ENCODE data around the gene CSTPP1. TPM values are rescaled to one million over a fixed set of nuclear protein-coding genes. Genes with fewer than 3 reads are reported as not detected.

CSTPP1 gene
- total RNA-seq, 2 experiments from 2014 or later = 12.8 to 14.4 TPM

DNA sequence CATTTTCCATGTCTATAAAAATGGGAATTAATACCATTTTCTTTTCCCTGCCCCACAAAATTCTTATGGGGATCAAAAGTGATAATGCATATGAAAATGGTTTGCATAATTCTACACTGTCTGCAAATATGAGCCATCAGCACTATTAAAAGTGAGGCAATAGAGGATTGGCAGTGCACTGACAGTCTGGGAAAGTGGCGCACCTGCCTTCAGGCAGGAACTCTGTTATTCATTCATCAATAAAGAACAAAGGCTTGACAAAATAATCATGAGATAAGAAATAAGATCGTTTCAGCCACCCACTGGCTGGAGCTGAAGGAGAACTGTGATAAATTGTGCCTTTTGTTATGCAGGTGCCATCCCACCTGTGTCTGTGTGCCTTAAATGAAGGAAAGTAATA, 190.7 kb downstream of the CSTPP1 start:
- DNase-seq = no peak
- no peaks in the 10 kb centered on the region for H3K9me3 Mint-ChIP-seq
- no peak overlapping the region for H3K4me3 Mint-ChIP-seq
- ChIA-PET CTCF (interaction anchor here (1.1 kb wide), 1 partner anchor 26 kb away, joined by 3 read pairs; no protein-coding TSS in a partner anchor), POLR2A (interaction anchor here (1.0 kb wide), 1 partner anchor 51 kb away, joined by 3 read pairs; no protein-coding TSS in a partner anchor)
- no peaks in the 10 kb centered on the region for H3K36me3 Mint-ChIP-seq (ENCODE audit: low read depth)
- no peaks in the 10 kb centered on the region for H3K4me1 Mint-ChIP-seq (ENCODE audit: low read depth)
- TF ChIP-seq, protein P1, sequence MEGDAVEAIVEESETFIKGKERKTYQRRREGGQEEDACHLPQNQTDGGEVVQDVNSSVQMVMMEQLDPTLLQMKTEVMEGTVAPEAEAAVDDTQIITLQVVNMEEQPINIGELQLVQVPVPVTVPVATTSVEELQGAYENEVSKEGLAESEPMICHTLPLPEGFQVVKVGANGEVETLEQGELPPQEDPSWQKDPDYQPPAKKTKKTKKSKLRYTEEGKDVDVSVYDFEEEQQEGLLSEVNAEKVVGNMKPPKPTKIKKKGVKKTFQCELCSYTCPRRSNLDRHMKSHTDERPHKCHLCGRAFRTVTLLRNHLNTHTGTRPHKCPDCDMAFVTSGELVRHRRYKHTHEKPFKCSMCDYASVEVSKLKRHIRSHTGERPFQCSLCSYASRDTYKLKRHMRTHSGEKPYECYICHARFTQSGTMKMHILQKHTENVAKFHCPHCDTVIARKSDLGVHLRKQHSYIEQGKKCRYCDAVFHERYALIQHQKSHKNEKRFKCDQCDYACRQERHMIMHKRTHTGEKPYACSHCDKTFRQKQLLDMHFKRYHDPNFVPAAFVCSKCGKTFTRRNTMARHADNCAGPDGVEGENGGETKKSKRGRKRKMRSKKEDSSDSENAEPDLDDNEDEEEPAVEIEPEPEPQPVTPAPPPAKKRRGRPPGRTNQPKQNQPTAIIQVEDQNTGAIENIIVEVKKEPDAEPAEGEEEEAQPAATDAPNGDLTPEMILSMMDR (IDR thresholded peaks at IDR 0.05) = no peak
- no peak for ATAC-seq
- intact Hi-C loops (cut with micrococcal nuclease) = no loop called here
- no peaks in the 10 kb centered on the region for H3K27me3 Mint-ChIP-seq
- H3K27ac Mint-ChIP-seq = no peak overlapping the region

- ATAC-seq (no peak), DNase-seq (no peak)
- TF ChIP-seq, protein P1 (IDR thresholded peaks at IDR 0.05) = no peak
- Mint-ChIP-seq H3K27ac (no peak overlapping the region), H3K9me3 (no peaks in the 10 kb centered on the region), H3K36me3 (ENCODE audit: low read depth) (no peaks in the 10 kb centered on the region), H3K27me3 (no peaks in the 10 kb centered on the region), H3K4me1 (ENCODE audit: low read depth) (no peaks in the 10 kb centered on the region), H3K4me3 (no peak overlapping the region)
- ChIA-PET POLR2A (no interaction called here), CTCF (interaction anchor here (0.6 to 2.0 kb wide), 2 partner anchors 23 to 221 kb away, joined by 5 to 13 read pairs; no protein-coding TSS in a partner anchor)
- intact Hi-C loops (cut with micrococcal nuclease) = no loop called here
Observed at GRCh38 chr11:47130543-47130942, 194.0 kb downstream of the CSTPP1 start.

- Mint-ChIP-seq H3K27me3 (no peaks in the 10 kb centered on the region), H3K27ac (no peak overlapping the region), H3K9me3 (no peaks in the 10 kb centered on the region), H3K36me3 (ENCODE audit: low read depth) (no peaks in the 10 kb centered on the region), H3K4me3 (no peak overlapping the region), H3K4me1 (ENCODE audit: low read depth) (no peaks in the 10 kb centered on the region)
- DNase-seq = no peak
- CTCF ChIA-PET = interaction anchor here (0.6 to 2.0 kb wide), 4 partner anchors 22 to 222 kb away, joined by 3 to 13 read pairs (median 4); no protein-coding TSS in a partner anchor
- intact Hi-C loops (cut with micrococcal nuclease) = no loop called here
- POLR2A ChIA-PET = no interaction called here
- no peak for ATAC-seq
- TF ChIP-seq, protein P1 (IDR thresholded peaks at IDR 0.05) = no peak
Observed at GRCh38 chr11:47131136-47131535, 194.6 kb downstream of the CSTPP1 start.

GRCh38 chr11:47132490-47132889, 195.9 kb downstream of the CSTPP1 start:
- ChIA-PET CTCF (interaction anchor here (2.0 to 2.4 kb wide), 2 partner anchors 21 kb away, joined by 12 to 13 read pairs; no protein-coding TSS in a partner anchor), POLR2A (interaction anchor here (0.6 to 0.8 kb wide), 2 partner anchors 72 to 131 kb away, joined by 3 to 4 read pairs; no protein-coding TSS in a partner anchor)
- intact Hi-C loops (cut with micrococcal nuclease) = no loop called here
- Mint-ChIP-seq H3K4me1 (ENCODE audit: low read depth) (no peaks in the 10 kb centered on the region), H3K4me3 (no peak overlapping the region), H3K27ac (no peak overlapping the region), H3K9me3 (no peaks in the 10 kb centered on the region), H3K27me3 (no peaks in the 10 kb centered on the region), H3K36me3 (ENCODE audit: low read depth) (no peaks in the 10 kb centered on the region)
- DNase-seq = no peak
- TF ChIP-seq, protein P1 (IDR thresholded peaks at IDR 0.05) = no peak
- ATAC-seq = no peak

- H3K4me3 Mint-ChIP-seq = no peak overlapping the region
- H3K4me1 Mint-ChIP-seq (ENCODE audit: low read depth) = no peaks in the 10 kb centered on the region
Observed at GRCh38 chr11:47132981-47133380, 196.4 kb downstream of the CSTPP1 start.

More at GRCh38 chr11:47132981-47133380, 196.4 kb downstream of the CSTPP1 start:
- TF ChIP-seq, protein P1 (IDR thresholded peaks at IDR 0.05) = no peak
- Mint-ChIP-seq H3K27me3 (no peaks in the 10 kb centered on the region), H3K27ac (no peak overlapping the region), H3K36me3 (ENCODE audit: low read depth) (no peaks in the 10 kb centered on the region), H3K9me3 (no peaks in the 10 kb centered on the region)
- intact Hi-C loops (cut with micrococcal nuclease) = no loop called here
- ChIA-PET POLR2A (interaction anchor here (0.8 kb wide), 1 partner anchor 131 kb away, joined by 3 read pairs; no protein-coding TSS in a partner anchor), CTCF (interaction anchor here (1.2 to 2.4 kb wide), 2 partner anchors 20 to 23 kb away, joined by 3 to 12 read pairs; no protein-coding TSS in a partner anchor)
- ATAC-seq (no peak), DNase-seq (no peak)
